ENCODE data around the gene IL36A. TPM values are rescaled to one million over a fixed set of nuclear protein-coding genes. Genes with fewer than 3 reads are reported as not detected.

IL36A gene
- total RNA-seq, 1 experiment from 2014 or later: not detected

DNA sequence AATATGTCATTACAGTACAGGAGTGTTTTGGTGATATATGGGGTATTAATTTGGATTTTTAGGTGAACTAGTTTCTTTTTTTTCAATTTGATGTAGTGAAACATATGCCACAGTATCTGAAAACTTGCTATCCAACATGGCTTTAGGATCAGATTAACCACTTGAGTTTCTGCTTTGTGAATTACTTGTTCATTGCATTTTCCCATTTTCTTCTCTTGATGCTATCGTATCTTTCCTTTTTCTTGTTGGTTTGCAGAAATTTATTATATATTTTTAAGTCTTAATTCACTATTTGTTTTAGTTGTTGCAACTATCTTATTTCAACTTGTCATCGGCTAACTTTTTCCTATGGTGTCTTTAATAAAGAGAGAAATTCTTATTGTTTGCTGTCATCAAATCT is 8.8 kb downstream of the IL36A start:
- Histone ChIP-seq H3K4me3 (ENCODE audit: low read depth, low read length, poor library complexity, severe bottlenecking) (no peak overlapping the region), H3K27ac (ENCODE audit: low read depth, low read length, poor library complexity, severe bottlenecking) (no peak overlapping the region), H3K9me3 (ENCODE audit: low read depth, low read length, poor library complexity, severe bottlenecking) (no peaks in the 10 kb centered on the region), H3K27me3 (replicated peaks; ENCODE audit: insufficient read depth, low read depth, low read length, poor library complexity) (peaks cover 25% of the 10 kb centered on the region), H3K4me1 (ENCODE audit: insufficient read depth, low read length, poor library complexity, severe bottlenecking) (no peaks in the 10 kb centered on the region), H3K36me3 (ENCODE audit: insufficient read depth, low read length, poor library complexity, severe bottlenecking) (no peaks in the 10 kb centered on the region)
- BruUV-seq (replicated peaks): no TSS peak
- POLR2A ChIA-PET (ENCODE audit: low non-redundant PET): no interaction called here
- no peak for TF ChIP-seq CTCF (conservative IDR thresholded peaks at IDR 0.05; ENCODE audit: low read depth, low read length)
- no peak for TF ChIP-seq EZH2 (IDR thresholded peaks at IDR 0.05; ENCODE audit: borderline replicate concordance, low read depth, low read length, poor library complexity, severe bottlenecking)
- no peak for DNase-seq (ENCODE audit: low spot score)
- intact Hi-C loops (cut with micrococcal nuclease; ENCODE audit: unreplicated experiment): no loop called here
- CTCF ChIA-PET: no interaction called here

DNA sequence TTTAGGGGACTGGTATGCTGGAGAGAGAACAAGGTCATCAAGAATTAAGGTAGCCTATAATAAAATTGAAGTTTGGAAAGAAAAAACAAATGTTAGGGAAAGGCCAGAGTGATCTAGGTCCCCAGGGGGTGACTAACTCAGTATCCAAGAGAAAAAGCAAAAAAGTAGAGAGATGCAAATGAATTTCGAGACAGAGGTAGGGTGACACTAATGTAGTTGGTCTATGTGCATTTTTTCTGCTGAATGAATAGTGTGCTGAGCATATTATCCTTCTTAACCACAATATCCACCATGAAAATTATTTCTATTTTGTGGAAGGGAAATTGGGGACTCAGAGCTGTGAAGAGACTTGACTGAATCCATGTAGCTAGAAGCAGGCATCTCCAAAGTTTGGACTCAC is 9.8 kb downstream of the IL36A start:
- no peak overlapping the region for H3K4me3 ChIP-seq (ENCODE audit: low read depth, low read length, poor library complexity, severe bottlenecking)
- no TSS peak for BruUV-seq (replicated peaks)
- peaks cover 25% of the 10 kb centered on the region for H3K27me3 ChIP-seq (replicated peaks; ENCODE audit: insufficient read depth, low read depth, low read length, poor library complexity)
- intact Hi-C loops (cut with micrococcal nuclease; ENCODE audit: unreplicated experiment): no loop called here
- ChIA-PET CTCF (no interaction called here), POLR2A (ENCODE audit: low non-redundant PET) (no interaction called here)
- H3K4me1 ChIP-seq (ENCODE audit: insufficient read depth, low read length, poor library complexity, severe bottlenecking): no peaks in the 10 kb centered on the region
- DNase-seq (ENCODE audit: low spot score): no peak
- TF ChIP-seq EZH2 (IDR thresholded peaks at IDR 0.05; ENCODE audit: borderline replicate concordance, low read depth, low read length, poor library complexity, severe bottlenecking) (no peak), CTCF (conservative IDR thresholded peaks at IDR 0.05; ENCODE audit: low read depth, low read length) (no peak)
- H3K27ac ChIP-seq (ENCODE audit: low read depth, low read length, poor library complexity, severe bottlenecking): no peak overlapping the region
- H3K9me3 ChIP-seq (ENCODE audit: low read depth, low read length, poor library complexity, severe bottlenecking): no peaks in the 10 kb centered on the region
- no peaks in the 10 kb centered on the region for H3K36me3 ChIP-seq (ENCODE audit: insufficient read depth, low read length, poor library complexity, severe bottlenecking)

DNA sequence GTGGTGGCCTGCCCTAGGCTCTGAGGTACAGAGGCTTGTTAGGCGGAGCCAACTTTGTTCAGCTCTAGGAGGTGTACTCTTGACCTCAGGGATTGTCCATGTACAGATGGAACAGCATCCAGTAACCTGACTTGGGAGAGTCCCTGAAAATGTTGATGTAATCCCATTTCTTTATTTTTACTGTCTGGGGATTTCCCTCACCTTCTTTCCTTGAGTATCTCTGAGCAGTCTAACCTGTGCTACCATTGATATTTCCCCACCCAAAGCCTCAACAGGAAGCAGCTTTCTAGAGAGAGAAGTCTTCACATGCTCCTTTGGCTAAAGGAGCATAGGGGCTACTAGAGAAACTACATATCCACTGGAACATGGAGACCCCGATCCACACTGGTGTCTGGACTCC is 10.4 kb downstream of the IL36A start:
- no peak overlapping the region for H3K4me3 ChIP-seq (ENCODE audit: low read depth, low read length, poor library complexity, severe bottlenecking)
- no peaks in the 10 kb centered on the region for H3K4me1 ChIP-seq (ENCODE audit: insufficient read depth, low read length, poor library complexity, severe bottlenecking)
- no peak for TF ChIP-seq CTCF (conservative IDR thresholded peaks at IDR 0.05; ENCODE audit: low read depth, low read length)
- no peak for TF ChIP-seq EZH2 (IDR thresholded peaks at IDR 0.05; ENCODE audit: borderline replicate concordance, low read depth, low read length, poor library complexity, severe bottlenecking)
- ChIA-PET POLR2A (ENCODE audit: low non-redundant PET) (no interaction called here), CTCF (no interaction called here)
- intact Hi-C loops (cut with micrococcal nuclease; ENCODE audit: unreplicated experiment): no loop called here
- H3K27ac ChIP-seq (ENCODE audit: low read depth, low read length, poor library complexity, severe bottlenecking): no peak overlapping the region
- no peaks in the 10 kb centered on the region for H3K9me3 ChIP-seq (ENCODE audit: low read depth, low read length, poor library complexity, severe bottlenecking)
- no peaks in the 10 kb centered on the region for H3K36me3 ChIP-seq (ENCODE audit: insufficient read depth, low read length, poor library complexity, severe bottlenecking)
- no peak for DNase-seq (ENCODE audit: low spot score)
- peaks cover 25% of the 10 kb centered on the region for H3K27me3 ChIP-seq (replicated peaks; ENCODE audit: insufficient read depth, low read depth, low read length, poor library complexity)
- BruUV-seq (replicated peaks): no TSS peak

Data from A673 (cell line).